ENCODE results near the gene ICAM4.

DNA sequence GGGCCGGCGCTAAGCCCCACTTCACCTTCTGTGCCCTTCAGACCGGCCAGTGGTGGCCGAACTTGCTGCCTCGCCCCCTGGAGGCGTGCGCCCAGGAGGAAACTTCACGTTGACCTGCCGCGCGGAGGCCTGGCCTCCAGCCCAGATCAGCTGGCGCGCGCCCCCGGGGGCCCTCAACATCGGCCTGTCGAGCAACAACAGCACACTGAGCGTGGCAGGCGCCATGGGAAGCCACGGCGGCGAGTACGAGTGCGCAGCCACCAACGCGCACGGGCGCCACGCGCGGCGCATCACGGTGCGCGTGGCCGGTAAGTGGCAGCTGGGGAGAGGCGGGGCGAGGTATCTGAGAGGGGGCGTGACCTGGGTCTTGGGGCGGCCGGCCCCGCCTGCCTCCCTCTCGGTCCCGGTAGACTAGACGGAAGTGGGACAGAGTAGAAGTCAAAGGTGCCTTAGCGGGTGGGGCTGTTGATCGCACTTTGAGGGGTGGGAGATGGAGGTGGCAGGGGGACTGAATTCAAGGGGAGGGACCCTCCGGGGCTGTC, 8.6 kb downstream of the ICAM4 start:
- TF ChIP-seq, protein P1, sequence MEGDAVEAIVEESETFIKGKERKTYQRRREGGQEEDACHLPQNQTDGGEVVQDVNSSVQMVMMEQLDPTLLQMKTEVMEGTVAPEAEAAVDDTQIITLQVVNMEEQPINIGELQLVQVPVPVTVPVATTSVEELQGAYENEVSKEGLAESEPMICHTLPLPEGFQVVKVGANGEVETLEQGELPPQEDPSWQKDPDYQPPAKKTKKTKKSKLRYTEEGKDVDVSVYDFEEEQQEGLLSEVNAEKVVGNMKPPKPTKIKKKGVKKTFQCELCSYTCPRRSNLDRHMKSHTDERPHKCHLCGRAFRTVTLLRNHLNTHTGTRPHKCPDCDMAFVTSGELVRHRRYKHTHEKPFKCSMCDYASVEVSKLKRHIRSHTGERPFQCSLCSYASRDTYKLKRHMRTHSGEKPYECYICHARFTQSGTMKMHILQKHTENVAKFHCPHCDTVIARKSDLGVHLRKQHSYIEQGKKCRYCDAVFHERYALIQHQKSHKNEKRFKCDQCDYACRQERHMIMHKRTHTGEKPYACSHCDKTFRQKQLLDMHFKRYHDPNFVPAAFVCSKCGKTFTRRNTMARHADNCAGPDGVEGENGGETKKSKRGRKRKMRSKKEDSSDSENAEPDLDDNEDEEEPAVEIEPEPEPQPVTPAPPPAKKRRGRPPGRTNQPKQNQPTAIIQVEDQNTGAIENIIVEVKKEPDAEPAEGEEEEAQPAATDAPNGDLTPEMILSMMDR (conservative IDR thresholded peaks at IDR 0.05 in 1 of 2, IDR thresholded peaks at IDR 0.05 in 1 of 2; ENCODE audit: low read depth in 1 of 2, low read length in 2 of 2) = no peak
- TF ChIP-seq EZH2 (IDR thresholded peaks at IDR 0.05; ENCODE audit: low read length, missing control alignments) = no peak
